OCI-LY7 (cell line): ENCODE data around the gene CEP112. TPM values are rescaled to one million over a fixed set of nuclear protein-coding genes. Genes with fewer than 3 reads are reported as not detected.

Experiments
- BruUV-seq: library from RNA; stranded (reverse); fragments of 400-500 nt; replicated peaks from 2 replicates; lab custom pipeline; 2021; lab: Mats Ljungman, UMichigan
- CTCF ChIA-PET: fragments of 300-600 bp; sonication (Branson Sonifier 250); formaldehyde crosslinking; loops from one replicate; lab custom pipeline; 2022; ENCODE audit warnings: antibody characterized with exemption; ENCODE audit not compliant: unreplicated experiment; lab: Charles Lee
- POLR2A ChIA-PET: fragments of 300-600 bp; sonication (Branson Sonifier 250); formaldehyde crosslinking; loops from one replicate; lab custom pipeline; 2022; ENCODE audit warnings: antibody characterized with exemption; lab: Charles Lee
- DNase-seq: peaks from one replicate; pipeline ENCODE4 v3.0.0-alpha.2; 2015; ENCODE audit warnings: low spot score
- H2AFZ ChIP-seq: fragments of 200-600 bp; sonication (generic), shearing (Covaris generic); 2 replicates; pipeline ENCODE4 v1.6.1; 2014; ENCODE audit warnings: mild to moderate bottlenecking, antibody characterized with exemption, low read length, moderate library complexity
- H3K27ac ChIP-seq: fragments of 200-600 bp; sonication (generic); 2 replicates; pipeline ENCODE4 v1.5.1; 2014; ENCODE audit warnings: mixed run types, low read depth, mild to moderate bottlenecking, moderate library complexity, low read length, inconsistent platforms; ENCODE audit not compliant: poor library complexity, severe bottlenecking
- H3K36me3 ChIP-seq: fragments of 200-600 bp; sonication (generic); 2 replicates; pipeline ENCODE4 v1.6.1; 2014; ENCODE audit warnings: mild to moderate bottlenecking, antibody characterized with exemption, low read length, moderate library complexity, mixed read lengths; ENCODE audit not compliant: insufficient read depth
- H3K4me1 ChIP-seq: fragments of 200-600 bp; sonication (generic); 2 replicates; pipeline ENCODE4 v1.5.1; 2014; ENCODE audit warnings: mild to moderate bottlenecking, low read length; ENCODE audit not compliant: insufficient read depth, poor library complexity, severe bottlenecking
- H3K4me2 ChIP-seq: fragments of 200-600 bp; sonication (generic); 2 replicates; pipeline ENCODE4 v1.6.1; 2014; ENCODE audit warnings: mild to moderate bottlenecking, low read length
- H3K4me3 ChIP-seq: fragments of 200-600 bp; sonication (generic); 2 replicates; pipeline ENCODE4 v1.5.1; 2014; ENCODE audit warnings: mild to moderate bottlenecking, low read depth, low read length; ENCODE audit not compliant: poor library complexity, severe bottlenecking
- H3K79me2 ChIP-seq: fragments of 200-600 bp; sonication (generic); 2 replicates; pipeline ENCODE4 v1.6.1; 2016; ENCODE audit warnings: low read depth, mild to moderate bottlenecking, low read length, moderate library complexity, mixed read lengths; ENCODE audit not compliant: insufficient read depth
- H3K9me2 ChIP-seq: fragments of 200-600 bp; sonication (generic); 2 replicates; pipeline ENCODE4 v1.6.1; 2016; ENCODE audit warnings: mild to moderate bottlenecking, low read length, mixed read lengths; ENCODE audit not compliant: insufficient read depth
- H3K9me3 ChIP-seq: fragments of 200-600 bp; sonication (generic); 2 replicates; pipeline ENCODE4 v1.6.1; 2014; ENCODE audit warnings: mild to moderate bottlenecking, mixed run types, low read length, mixed read lengths
- H4K20me1 ChIP-seq: fragments of 200-600 bp; sonication (generic); 2 replicates; pipeline ENCODE4 v1.6.1; 2014; ENCODE audit warnings: mild to moderate bottlenecking, antibody characterized with exemption, low read length, moderate library complexity, mixed read lengths; ENCODE audit not compliant: insufficient read depth
- EZH2phosphoT487 ChIP-seq: fragments of 200-600 bp; sonication (generic); IDR thresholded peaks from 2 replicates; pipeline ENCODE4 v1.6.1; 2018; ENCODE audit warnings: low read depth, borderline replicate concordance, mild to moderate bottlenecking, mixed run types, antibody characterized with exemption, low read length, moderate library complexity, mixed read lengths
- intact Hi-C: fragments of 100-400 bp; cut with micrococcal nuclease; formaldehyde crosslinking; loops from one replicate; pipeline ENCODE4 v1.10.0; 2022; ENCODE audit not compliant: unreplicated experiment
- total RNA-seq, 2 experiments: library from RNA; depleted of rRNA in 1 of 2; stranded (reverse); fragments of >200 nt in 1 of 2; shearing (Covaris generic) in 1 of 2; gene quantifications; 2 replicates each; pipeline ENCODE4 v1.2.3, GENCODE V29; 2014 to 2022
- TF ChIP-seq, protein P1 (sequence below): fragments of 200-600 bp; sonication (generic); conservative IDR thresholded peaks from 2 replicates; pipeline ENCODE4 v1.5.1; 2014; ENCODE audit warnings: mild to moderate bottlenecking, antibody characterized with exemption, low read length, moderate library complexity, mixed read lengths

The CEP112 gene
- total RNA-seq, 2 experiments from 2014 or later = 2.7 to 6.9 TPM

GRCh38 chr17:65953316-65954147, 238.4 kb downstream of the CEP112 start:
- POLR2A ChIA-PET = no interaction called here
- BruUV-seq = no TSS peak
- no peak overlapping the region for H3K4me2 ChIP-seq
- CTCF ChIA-PET = no interaction called here
- intact Hi-C loops = no loop called here
- no peaks in the 10 kb centered on the region for H3K36me3 ChIP-seq
- no peak for TF ChIP-seq EZH2phosphoT487
- TF ChIP-seq, protein P1, sequence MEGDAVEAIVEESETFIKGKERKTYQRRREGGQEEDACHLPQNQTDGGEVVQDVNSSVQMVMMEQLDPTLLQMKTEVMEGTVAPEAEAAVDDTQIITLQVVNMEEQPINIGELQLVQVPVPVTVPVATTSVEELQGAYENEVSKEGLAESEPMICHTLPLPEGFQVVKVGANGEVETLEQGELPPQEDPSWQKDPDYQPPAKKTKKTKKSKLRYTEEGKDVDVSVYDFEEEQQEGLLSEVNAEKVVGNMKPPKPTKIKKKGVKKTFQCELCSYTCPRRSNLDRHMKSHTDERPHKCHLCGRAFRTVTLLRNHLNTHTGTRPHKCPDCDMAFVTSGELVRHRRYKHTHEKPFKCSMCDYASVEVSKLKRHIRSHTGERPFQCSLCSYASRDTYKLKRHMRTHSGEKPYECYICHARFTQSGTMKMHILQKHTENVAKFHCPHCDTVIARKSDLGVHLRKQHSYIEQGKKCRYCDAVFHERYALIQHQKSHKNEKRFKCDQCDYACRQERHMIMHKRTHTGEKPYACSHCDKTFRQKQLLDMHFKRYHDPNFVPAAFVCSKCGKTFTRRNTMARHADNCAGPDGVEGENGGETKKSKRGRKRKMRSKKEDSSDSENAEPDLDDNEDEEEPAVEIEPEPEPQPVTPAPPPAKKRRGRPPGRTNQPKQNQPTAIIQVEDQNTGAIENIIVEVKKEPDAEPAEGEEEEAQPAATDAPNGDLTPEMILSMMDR = no peak
- no peak for DNase-seq
- no peak overlapping the region for H2AFZ ChIP-seq
- H4K20me1 ChIP-seq = no peaks in the 10 kb centered on the region
- no peak overlapping the region for H3K4me3 ChIP-seq
- H3K79me2 ChIP-seq = no peaks in the 10 kb centered on the region
- 0 out of 2 replicates have a peak, but pooled peaks cover 9% of the 10 kb centered on the region for H3K9me3 ChIP-seq
- no peaks in the 10 kb centered on the region for H3K9me2 ChIP-seq
- H3K4me1 ChIP-seq = no peaks in the 10 kb centered on the region
- H3K27ac ChIP-seq = no peak overlapping the region

- no peak for TF ChIP-seq EZH2phosphoT487
- TF ChIP-seq, protein P1 = no peak
- intact Hi-C loops = no loop called here
- H3K36me3 ChIP-seq = no peaks in the 10 kb centered on the region
Measured at GRCh38 chr17:65952586-65952985, 239.3 kb downstream of the CEP112 start.

GRCh38 chr17:65952015-65952414, 239.9 kb downstream of the CEP112 start:
- no peaks in the 10 kb centered on the region for H3K79me2 ChIP-seq
- no peak for DNase-seq
- intact Hi-C loops = no loop called here
- H3K9me2 ChIP-seq = no peaks in the 10 kb centered on the region
- H4K20me1 ChIP-seq = no peaks in the 10 kb centered on the region
- H3K4me1 ChIP-seq = no peaks in the 10 kb centered on the region
- no peaks in the 10 kb centered on the region for H3K36me3 ChIP-seq
- BruUV-seq = no TSS peak
- ChIA-PET POLR2A (no interaction called here), CTCF (no interaction called here)
- H3K27ac ChIP-seq = no peak overlapping the region
- no peaks in the 10 kb centered on the region for H3K9me3 ChIP-seq
- H2AFZ ChIP-seq = no peak overlapping the region
- no peak overlapping the region for H3K4me2 ChIP-seq
- TF ChIP-seq, protein P1 = no peak
- no peak for TF ChIP-seq EZH2phosphoT487
- H3K4me3 ChIP-seq = no peak overlapping the region

More at GRCh38 chr17:65952586-65952985, 239.3 kb downstream of the CEP112 start:
- Histone ChIP-seq H3K4me3 (no peak overlapping the region), H2AFZ (no peak overlapping the region), H3K79me2 (no peaks in the 10 kb centered on the region), H3K9me3 (no peaks in the 10 kb centered on the region), H4K20me1 (no peaks in the 10 kb centered on the region), H3K4me1 (no peaks in the 10 kb centered on the region), H3K9me2 (no peaks in the 10 kb centered on the region), H3K27ac (no peak overlapping the region), H3K4me2 (no peak overlapping the region)
- ChIA-PET CTCF (no interaction called here), POLR2A (no interaction called here)
- BruUV-seq = no TSS peak
- DNase-seq = no peak
